GM12874 (cell line): Measurements from ENCODE around the gene BBC3.

Source experiments
- CTCF ChIP-seq: IDR thresholded peaks from 2 replicates; pipeline ENCODE4 v1.5.1; 2011; ENCODE audit warnings: low read depth, mild to moderate bottlenecking, control low read depth, low read length, moderate library complexity; ENCODE audit not compliant: insufficient read depth

Gene BBC3

GRCh38 chr19:47272448-47273312 lies 41.7 kb upstream of the BBC3 start:
- TF ChIP-seq CTCF, result no peak

GRCh38 chr19:47271949-47272348 lies 41.0 kb upstream of the BBC3 start:
- no peak for TF ChIP-seq CTCF

- TF ChIP-seq CTCF, result no peak
Observed at GRCh38 chr19:47270408-47270807, 39.4 kb upstream of the BBC3 start.

- no peak for TF ChIP-seq CTCF
Observed at GRCh38 chr19:47269596-47269995, 38.6 kb upstream of the BBC3 start.

GRCh38 chr19:47268028-47268427 lies 37.0 kb upstream of the BBC3 start:
- no peak for TF ChIP-seq CTCF

- TF ChIP-seq CTCF, result no peak
Observed at GRCh38 chr19:47267350-47267759, 36.4 kb upstream of the BBC3 start.

GRCh38 chr19:47266401-47266941 lies 35.5 kb upstream of the BBC3 start:
- no peak for TF ChIP-seq CTCF
